BE2C (cell line): Measurements from ENCODE around the gene TTC9B.

Source experiments
- DNase-seq: peaks from one replicate; pipeline ENCODE4 v3.0.0-alpha.2; 2020
- H3K27me3 ChIP-seq: fragments of 250-450 bp; sonication (Bioruptor Pico); 2 replicates; pipeline ENCODE4 v1.5.1; 2020; ENCODE audit warnings: mild to moderate bottlenecking
- H3K36me3 ChIP-seq: fragments of 250-450 bp; sonication (Bioruptor Pico); 2 replicates; pipeline ENCODE4 v1.5.1; 2020; ENCODE audit warnings: mild to moderate bottlenecking
- H3K4me1 ChIP-seq: fragments of 250-450 bp; sonication (Bioruptor Pico); 2 replicates; pipeline ENCODE4 v1.5.1; 2020
- H3K4me3 ChIP-seq: 2 replicates; pipeline ENCODE4 v1.5.1; 2011; ENCODE audit warnings: low read depth, low read length
- H3K9me3 ChIP-seq: fragments of 250-450 bp; sonication (Bioruptor Pico); 2 replicates; pipeline ENCODE4 v1.5.1; 2020
- TF ChIP-seq, protein P1 (sequence below): IDR thresholded peaks from 2 replicates; pipeline ENCODE4 v1.5.1; 2012; ENCODE audit warnings: mild to moderate bottlenecking, low read depth, low read length

Gene TTC9B

GRCh38 chr19:40233811-40234389 lies 15.7 kb upstream of the TTC9B start:
- TF ChIP-seq, protein P1, sequence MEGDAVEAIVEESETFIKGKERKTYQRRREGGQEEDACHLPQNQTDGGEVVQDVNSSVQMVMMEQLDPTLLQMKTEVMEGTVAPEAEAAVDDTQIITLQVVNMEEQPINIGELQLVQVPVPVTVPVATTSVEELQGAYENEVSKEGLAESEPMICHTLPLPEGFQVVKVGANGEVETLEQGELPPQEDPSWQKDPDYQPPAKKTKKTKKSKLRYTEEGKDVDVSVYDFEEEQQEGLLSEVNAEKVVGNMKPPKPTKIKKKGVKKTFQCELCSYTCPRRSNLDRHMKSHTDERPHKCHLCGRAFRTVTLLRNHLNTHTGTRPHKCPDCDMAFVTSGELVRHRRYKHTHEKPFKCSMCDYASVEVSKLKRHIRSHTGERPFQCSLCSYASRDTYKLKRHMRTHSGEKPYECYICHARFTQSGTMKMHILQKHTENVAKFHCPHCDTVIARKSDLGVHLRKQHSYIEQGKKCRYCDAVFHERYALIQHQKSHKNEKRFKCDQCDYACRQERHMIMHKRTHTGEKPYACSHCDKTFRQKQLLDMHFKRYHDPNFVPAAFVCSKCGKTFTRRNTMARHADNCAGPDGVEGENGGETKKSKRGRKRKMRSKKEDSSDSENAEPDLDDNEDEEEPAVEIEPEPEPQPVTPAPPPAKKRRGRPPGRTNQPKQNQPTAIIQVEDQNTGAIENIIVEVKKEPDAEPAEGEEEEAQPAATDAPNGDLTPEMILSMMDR = no peak
- no peak for DNase-seq
- Histone ChIP-seq H3K9me3 (no peaks in the 10 kb centered on the region), H3K4me1 (peaks cover 4% of the 10 kb centered on the region), H3K27me3 (no peaks in the 10 kb centered on the region), H3K36me3 (peaks cover 32% of the 10 kb centered on the region), H3K4me3 (no peak overlapping the region)

- Histone ChIP-seq H3K4me1 (peaks cover 4% of the 10 kb centered on the region), H3K9me3 (no peaks in the 10 kb centered on the region), H3K4me3 (no peak overlapping the region), H3K27me3 (no peaks in the 10 kb centered on the region), H3K36me3 (peaks cover 26% of the 10 kb centered on the region)
- TF ChIP-seq, protein P1 = no peak
- no peak for DNase-seq
Measured at GRCh38 chr19:40232949-40233810, 15.0 kb upstream of the TTC9B start.

DNA sequence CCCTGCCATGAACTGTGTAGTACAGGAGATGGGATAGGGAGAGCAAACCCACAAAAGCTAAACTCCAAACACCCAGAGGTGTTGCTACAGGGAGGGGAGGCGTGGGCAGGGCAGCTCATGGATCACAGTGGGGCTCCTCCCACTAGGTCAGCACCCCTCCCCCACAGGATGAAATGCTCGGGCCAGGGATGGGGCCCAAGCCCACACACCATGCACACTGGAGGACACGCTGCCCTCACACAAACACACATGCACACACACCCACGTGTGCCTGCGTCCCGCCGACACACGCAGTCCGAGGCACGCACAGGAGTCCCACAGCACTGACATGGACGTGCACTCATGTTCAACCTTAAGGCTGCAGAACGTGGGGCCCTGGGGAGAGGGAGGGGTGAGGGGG lies 14.3 kb upstream of the TTC9B start:
- Histone ChIP-seq H3K4me1 (peaks cover 4% of the 10 kb centered on the region), H3K36me3 (peaks cover 19% of the 10 kb centered on the region), H3K4me3 (no peak overlapping the region), H3K9me3 (no peaks in the 10 kb centered on the region), H3K27me3 (peaks cover 6% of the 10 kb centered on the region; the same call in 1 of the 2 replicates)
- TF ChIP-seq, protein P1 = no peak
- no peak for DNase-seq

GRCh38 chr19:40231544-40232424 lies 13.6 kb upstream of the TTC9B start:
- no peak for DNase-seq
- Histone ChIP-seq H3K36me3 (peaks cover 13% of the 10 kb centered on the region), H3K27me3 (peaks cover 8% of the 10 kb centered on the region; the same call in 1 of the 2 replicates), H3K4me1 (peaks cover 4% of the 10 kb centered on the region), H3K9me3 (no peaks in the 10 kb centered on the region), H3K4me3 (no peak overlapping the region)
- TF ChIP-seq, protein P1 = no peak

DNA sequence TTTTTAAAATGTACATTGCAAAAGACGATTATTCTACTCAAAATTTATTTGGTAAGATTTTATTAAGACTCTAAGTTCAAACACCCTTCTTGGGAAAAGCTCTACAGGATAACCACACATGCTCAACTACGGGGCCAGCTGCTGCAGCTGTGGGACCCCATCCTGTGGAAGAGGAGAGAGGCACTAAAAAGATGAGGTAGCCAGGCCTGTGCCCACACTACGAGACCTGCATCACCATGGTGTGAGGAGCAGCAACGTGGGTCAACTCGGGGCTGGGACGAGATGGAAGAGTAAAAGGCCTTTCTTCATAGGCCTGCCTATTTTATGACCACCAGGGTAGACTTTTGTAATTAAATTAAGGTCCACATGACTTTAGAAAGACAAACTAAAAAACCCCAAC lies 12.9 kb upstream of the TTC9B start:
- Histone ChIP-seq H3K36me3 (peaks cover 13% of the 10 kb centered on the region), H3K27me3 (peaks cover 14% of the 10 kb centered on the region), H3K9me3 (no peaks in the 10 kb centered on the region), H3K4me1 (peaks cover 4% of the 10 kb centered on the region), H3K4me3 (no peak overlapping the region)
- DNase-seq = no peak
- TF ChIP-seq, protein P1 = no peak
